H9 (cell line): Measurements from ENCODE around the gene ATP1A4. TPM values are rescaled to one million over a fixed set of nuclear protein-coding genes. Genes with fewer than 3 reads are reported as not detected.

ENCODE experiments used
- DNase-seq: peaks from one replicate; pipeline ENCODE4 v3.0.0-alpha.2; 2017
- H2AFZ ChIP-seq: one replicate; pipeline ENCODE4 v1.6.1; 2013; ENCODE audit warnings: mild to moderate bottlenecking, low read length, control low read depth, moderate library complexity
- H2AK5ac ChIP-seq: 2 replicates; pipeline ENCODE4 v1.6.1; 2013; ENCODE audit warnings: low read length, control low read depth, mixed read lengths; ENCODE audit not compliant: insufficient read length
- H2BK120ac ChIP-seq: one replicate; pipeline ENCODE4 v1.6.1; 2013; ENCODE audit warnings: low read depth, mild to moderate bottlenecking, low read length, control low read depth, inconsistent platforms; ENCODE audit not compliant: poor library complexity, severe bottlenecking
- H2BK12ac ChIP-seq: 2 replicates; pipeline ENCODE4 v1.6.1; 2013; ENCODE audit warnings: low read length, control low read depth, mixed read lengths, low read depth; ENCODE audit not compliant: insufficient read length
- H2BK15ac ChIP-seq: 2 replicates; pipeline ENCODE4 v1.6.1; 2013; ENCODE audit warnings: low read depth, low read length, control low read depth
- H2BK20ac ChIP-seq: one replicate; pipeline ENCODE4 v1.6.1; 2013; ENCODE audit warnings: low read depth, mild to moderate bottlenecking, low read length, control low read depth, inconsistent platforms; ENCODE audit not compliant: poor library complexity, severe bottlenecking
- H2BK5ac ChIP-seq: 2 replicates; pipeline ENCODE4 v1.6.1; 2013; ENCODE audit warnings: low read length, control low read depth, mixed read lengths; ENCODE audit not compliant: insufficient read length
- H3K14ac ChIP-seq: 2 replicates; pipeline ENCODE4 v1.6.1; 2013; ENCODE audit warnings: low read length, control low read depth; ENCODE audit not compliant: insufficient read depth
- H3K18ac ChIP-seq: 2 replicates; pipeline ENCODE4 v1.6.1; 2013; ENCODE audit warnings: low read depth, mild to moderate bottlenecking, mixed read lengths, low read length, control low read depth; ENCODE audit not compliant: insufficient read length
- H3K23ac ChIP-seq: 2 replicates; pipeline ENCODE4 v1.6.1; 2013; ENCODE audit warnings: low read length, control low read depth, mixed read lengths, low read depth; ENCODE audit not compliant: insufficient read length
- H3K23me2 ChIP-seq: 2 replicates; pipeline ENCODE4 v1.6.1; 2013; ENCODE audit warnings: low read depth, mild to moderate bottlenecking, mixed read lengths, low read length, control low read depth; ENCODE audit not compliant: insufficient read length, poor library complexity, severe bottlenecking
- H3K27ac ChIP-seq: 2 replicates; pipeline ENCODE4 v1.5.1; 2013; ENCODE audit warnings: low read length, control low read depth, mixed read lengths, low read depth; ENCODE audit not compliant: insufficient read length
- H3K27me3 ChIP-seq: 2 replicates; pipeline ENCODE4 v1.6.1; 2013; ENCODE audit warnings: low read length, control low read depth, inconsistent platforms; ENCODE audit not compliant: insufficient read depth
- H3K4ac ChIP-seq: 2 replicates; pipeline ENCODE4 v1.6.1; 2013; ENCODE audit warnings: low read depth, mild to moderate bottlenecking, control low read depth, inconsistent platforms, low read length, moderate library complexity
- H3K4me1 ChIP-seq: 2 replicates; pipeline ENCODE4 v1.6.1; 2013; ENCODE audit warnings: low read length, control low read depth, inconsistent platforms; ENCODE audit not compliant: insufficient read depth
- H3K4me2 ChIP-seq: 2 replicates; pipeline ENCODE4 v1.6.1; 2013; ENCODE audit warnings: low read length, control low read depth, mixed read lengths; ENCODE audit not compliant: insufficient read length, insufficient read depth
- H3K56ac ChIP-seq: 2 replicates; pipeline ENCODE4 v1.6.1; 2013; ENCODE audit warnings: low read depth, mild to moderate bottlenecking, mixed read lengths, low read length, control low read depth; ENCODE audit not compliant: insufficient read length
- H3K79me1 ChIP-seq: 2 replicates; pipeline ENCODE4 v1.6.1; 2013; ENCODE audit warnings: low read depth, mild to moderate bottlenecking, moderate library complexity, low read length, control low read depth, inconsistent platforms; ENCODE audit not compliant: insufficient read depth, poor library complexity, severe bottlenecking
- H3K79me2 ChIP-seq: 2 replicates; pipeline ENCODE4 v1.6.1; 2013; ENCODE audit warnings: low read length, control low read depth, inconsistent platforms; ENCODE audit not compliant: insufficient read depth
- H3K9ac ChIP-seq: 2 replicates; pipeline ENCODE4 v1.6.1; 2013; ENCODE audit warnings: low read length, control low read depth, mixed read lengths; ENCODE audit not compliant: insufficient read length; ENCODE audit errors: extremely low read depth
- H3K9me3 ChIP-seq: one replicate; pipeline ENCODE4 v1.6.1; 2013; ENCODE audit warnings: low read depth, low read length, inconsistent platforms; ENCODE audit not compliant: control insufficient read depth
- H3T11ph ChIP-seq: one replicate; pipeline ENCODE4 v1.6.1; 2013; ENCODE audit warnings: mild to moderate bottlenecking, low read length, control low read depth, inconsistent platforms
- H4K20me1 ChIP-seq: one replicate; pipeline ENCODE4 v1.6.1; 2013; ENCODE audit not compliant: control insufficient read depth, insufficient read length, insufficient read depth
- H4K5ac ChIP-seq: 2 replicates; pipeline ENCODE4 v1.6.1; 2013; ENCODE audit warnings: low read depth, mild to moderate bottlenecking, mixed read lengths, low read length, control low read depth; ENCODE audit not compliant: insufficient read length
- H4K8ac ChIP-seq: replicated peaks from 2 replicates; pipeline ENCODE4 v1.6.1; 2013; ENCODE audit warnings: low read length, control low read depth, mixed read lengths, low read depth; ENCODE audit not compliant: insufficient read length
- H4K91ac ChIP-seq: 2 replicates; pipeline ENCODE4 v1.6.1; 2013; ENCODE audit warnings: low read depth, mild to moderate bottlenecking, moderate library complexity, mixed read lengths, low read length, control low read depth; ENCODE audit not compliant: insufficient read length
- H3K27ac Mint-ChIP-seq, 3 experiments: 2 replicates in 2 of 3; 3 replicates in 1 of 3; pipeline ENCODE4 v1.8.0; 2020 to 2021; ENCODE audit warnings: mixed read lengths in 3 of 3, mild to moderate bottlenecking in 1 of 3, moderate library complexity in 1 of 3
- H3K27me3 Mint-ChIP-seq: 2 replicates; pipeline ENCODE4 v1.8.0; 2021; ENCODE audit warnings: low read depth, mild to moderate bottlenecking, moderate library complexity, mixed read lengths
- H3K36me3 Mint-ChIP-seq, 3 experiments: 2 replicates in 2 of 3; 3 replicates in 1 of 3; pipeline ENCODE4 v1.8.0; 2020 to 2021; ENCODE audit warnings: low read depth in 3 of 3, mixed read lengths in 3 of 3; ENCODE audit not compliant: insufficient read depth in 1 of 3
- H3K4me1 Mint-ChIP-seq, 2 experiments: 2 replicates each; pipeline ENCODE4 v1.8.0; 2020; ENCODE audit warnings: mixed read lengths in 2 of 2
- H3K4me3 Mint-ChIP-seq, 2 experiments: 2 replicates in 1 of 2; 3 replicates in 1 of 2; pipeline ENCODE4 v1.8.0; 2020 to 2021; ENCODE audit warnings: mild to moderate bottlenecking in 2 of 2, mixed read lengths in 2 of 2, moderate library complexity in 1 of 2
- H3K9me3 Mint-ChIP-seq, 2 experiments: 2 replicates in 1 of 2; 3 replicates in 1 of 2; pipeline ENCODE4 v1.8.0; 2020; ENCODE audit warnings: mild to moderate bottlenecking in 2 of 2, mixed read lengths in 2 of 2, moderate library complexity in 1 of 2
- CTCF ChIP-seq: fragments of 200-600 bp; sonication (generic); conservative IDR thresholded peaks from 3 replicates; pipeline ENCODE4 v1.8.0; 2021; ENCODE audit warnings: antibody characterized with exemption, mild to moderate bottlenecking
- WGBS: extraction: QIAGEN DNeasy Blood & Tissue Kit; methylation state at CpG from one replicate; pipeline ENCODE4 v1.1.7; 2013; ENCODE audit warnings: missing lambda C conversion rate, low lambda C conversion rate, mixed read lengths; ENCODE audit not compliant: insufficient read length; ENCODE audit errors: extremely low coverage; 5-methylcytosine and 5-hydroxymethylcytosine counted together
- total RNA-seq: library from RNA; stranded (reverse); gene quantifications from 2 replicates; pipeline ENCODE4 v1.2.1, GENCODE V29; 2021

The ATP1A4 gene
- total RNA-seq, 1 experiment from 2014 or later = 0.20 TPM

- no peak overlapping the region for H3K4ac ChIP-seq
- H3K23me2 ChIP-seq = no peaks in the 10 kb centered on the region
- H4K20me1 ChIP-seq = no peaks in the 10 kb centered on the region
- no peak for TF ChIP-seq CTCF
- H2BK20ac ChIP-seq = no peak overlapping the region
- no peaks in the 10 kb centered on the region for H3K27me3 ChIP-seq
- H3K79me1 ChIP-seq = no peaks in the 10 kb centered on the region
- no peaks in the 10 kb centered on the region for H3K79me2 ChIP-seq
- no CpG with 5 or more reads among the region's 22 CpGs for WGBS
- peaks cover 2% of the 10 kb centered on the region for H3K27me3 Mint-ChIP-seq
- peaks cover 0 to 75% (median 69%) of the 10 kb centered on the region in 3 experiments; a peak in 6 of 7 replicates for H3K36me3 Mint-ChIP-seq
- H4K8ac ChIP-seq = no peak overlapping the region
- H3K9me3 ChIP-seq = no peaks in the 10 kb centered on the region
- H3K9ac ChIP-seq = no peak overlapping the region
- no peak overlapping the region for H2BK5ac ChIP-seq
- H2BK120ac ChIP-seq = no peak overlapping the region
- no peak overlapping the region for H2BK12ac ChIP-seq
- H2AFZ ChIP-seq = no peak overlapping the region
- no peak overlapping the region for H2BK15ac ChIP-seq
- no peak overlapping the region for H3K23ac ChIP-seq
- no peak overlapping the region for H2AK5ac ChIP-seq
- no peak overlapping the region for H3K27ac ChIP-seq
- peaks cover 0 to 6% of the 10 kb centered on the region in 2 experiments; a peak in 2 of 4 replicates for H3K4me1 Mint-ChIP-seq
- 0 out of 2 replicates have a peak, but pooled peaks cover 1% of the 10 kb centered on the region for H3K4me1 ChIP-seq
- H3K9me3 Mint-ChIP-seq = no peaks in the 10 kb centered on the region
- no peak overlapping the region for H3K14ac ChIP-seq
- H3K27ac Mint-ChIP-seq = peak overlapping the region in 1 of 3 experiments; percentile 37; a peak in 1 of 7 replicates
- no peak overlapping the region for H3K18ac ChIP-seq
- H3T11ph ChIP-seq = no peak overlapping the region
- no peak overlapping the region for H4K5ac ChIP-seq
- no peak overlapping the region; a peak in 1 of 5 replicates for H3K4me3 Mint-ChIP-seq
- no peak overlapping the region for H3K56ac ChIP-seq
- no peak for DNase-seq
- H3K4me2 ChIP-seq = no peak overlapping the region
- H4K91ac ChIP-seq = no peak overlapping the region
These were observed 15.1 kb upstream of the ATP1A4 start for GRCh38 chr1:160136121-160136925.
